Stimulated activated CD4-positive, alpha-beta T cell treated with anti-CD3 and anti-CD28 coated beads, Interleukin-1b, Interleukin-23, amount 100 ng/mL, for 24 hours (primary cell): ENCODE measurements around the gene DSC3.

ENCODE experiments used
- DNase-seq, 4 experiments: peaks; one replicate each; pipeline ENCODE4 v3.0.0-alpha.2; 2020; ENCODE audit warnings: low read depth in 4 of 4, low spot score in 1 of 4

Gene DSC3

DNA sequence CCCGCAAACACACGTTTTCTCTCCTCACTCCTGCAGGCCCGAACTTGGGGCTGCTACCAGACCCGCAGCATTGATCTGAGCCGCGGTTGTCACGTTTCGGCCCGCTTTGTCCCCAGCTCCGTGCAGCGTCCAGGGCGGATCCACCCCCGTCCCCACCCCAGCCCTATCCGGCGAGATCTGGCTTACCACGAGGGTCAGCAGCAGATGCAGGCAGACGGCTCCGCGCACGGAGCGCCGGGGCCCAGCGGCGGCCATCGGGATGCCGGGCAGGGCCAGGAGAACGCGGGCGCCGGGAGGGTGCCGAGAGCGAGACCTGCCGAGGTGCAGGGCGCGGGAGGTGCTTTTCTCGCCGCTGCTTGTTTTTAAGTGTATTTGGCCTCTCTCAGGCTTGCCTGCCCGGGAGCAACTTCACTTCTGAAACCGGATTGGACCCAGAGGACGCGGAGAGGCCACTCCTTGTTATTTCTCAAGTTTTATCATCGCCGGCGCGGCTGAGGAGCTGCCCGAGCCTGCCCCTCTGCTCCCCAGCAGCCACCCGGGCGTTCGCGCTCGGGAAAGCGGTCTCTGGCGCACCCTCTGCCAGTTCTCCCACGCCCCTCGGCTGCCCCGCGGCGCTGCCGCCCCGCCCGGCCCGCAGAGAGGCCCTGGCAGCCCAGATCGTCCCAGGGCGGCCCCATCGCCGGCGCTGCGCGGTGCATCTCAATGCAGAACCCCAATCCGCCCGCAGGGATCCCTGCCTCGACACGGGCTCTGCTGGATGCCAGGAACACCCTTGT, at the start of gene DSC3:
Gene DSC3 (minus strand): TSS at position 337 of the 776 bp plus-strand sequence. CDS start 82 bp downstream, at position 255.
- DNase-seq: no peak

DNA sequence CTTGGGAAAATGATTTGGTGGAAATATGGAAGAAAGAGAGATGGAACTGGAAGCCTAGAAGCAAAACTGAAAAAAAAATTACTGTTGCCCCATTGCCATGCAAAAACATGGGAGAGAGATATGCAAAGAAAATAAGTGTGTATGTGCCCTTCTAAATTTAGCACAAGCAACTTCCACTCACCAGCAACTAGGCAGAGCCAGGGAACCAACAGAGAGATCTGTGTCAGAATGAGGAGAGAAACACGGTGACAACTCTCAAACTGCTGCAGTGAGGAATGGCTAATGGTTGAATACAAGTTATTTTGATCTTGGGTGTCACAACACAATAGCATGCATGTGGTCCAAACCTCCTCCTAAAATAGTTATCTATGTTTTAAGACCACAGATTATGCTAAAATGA, 48.8 kb upstream of the DSC3 start:
- no peak for DNase-seq

DNA sequence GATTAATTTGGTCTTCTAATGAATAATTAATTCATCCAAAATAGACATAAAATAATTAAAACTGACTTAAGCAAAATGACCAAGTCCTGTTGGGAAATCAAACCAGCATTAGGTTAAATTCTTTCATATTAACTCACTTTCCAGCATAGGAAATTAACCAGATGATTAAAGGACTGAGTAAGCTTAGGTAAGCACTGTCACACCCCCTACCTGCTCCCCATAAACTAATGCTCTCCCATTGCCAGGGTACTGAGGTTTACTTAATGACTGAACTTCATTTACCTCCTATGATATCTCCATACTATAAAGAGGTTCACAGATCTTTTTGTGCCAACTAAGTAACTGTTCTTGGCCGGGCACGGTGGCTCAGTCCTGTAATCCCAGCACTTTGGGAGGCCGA, 46.0 kb upstream of the DSC3 start:
- no peak for DNase-seq

DNA sequence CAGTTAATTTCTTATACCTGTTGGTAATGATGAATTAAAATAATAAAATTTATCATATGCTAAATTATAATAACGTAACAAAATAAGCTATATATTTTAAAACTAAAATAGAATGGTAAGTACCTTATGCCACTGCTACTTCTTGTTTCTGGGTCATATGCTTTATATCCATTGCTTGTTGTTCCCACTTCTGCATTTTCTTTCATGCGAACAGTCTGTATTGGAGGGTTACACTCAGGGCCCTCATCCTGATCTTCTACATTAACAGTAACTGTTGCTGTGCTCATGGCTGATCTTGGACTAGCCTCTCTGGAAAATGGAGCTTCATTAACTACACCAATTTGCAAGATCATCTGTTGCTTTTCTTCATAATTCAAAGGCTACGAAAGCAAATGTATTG, 37.4 kb upstream of the DSC3 start:
- no peak for DNase-seq

DNA sequence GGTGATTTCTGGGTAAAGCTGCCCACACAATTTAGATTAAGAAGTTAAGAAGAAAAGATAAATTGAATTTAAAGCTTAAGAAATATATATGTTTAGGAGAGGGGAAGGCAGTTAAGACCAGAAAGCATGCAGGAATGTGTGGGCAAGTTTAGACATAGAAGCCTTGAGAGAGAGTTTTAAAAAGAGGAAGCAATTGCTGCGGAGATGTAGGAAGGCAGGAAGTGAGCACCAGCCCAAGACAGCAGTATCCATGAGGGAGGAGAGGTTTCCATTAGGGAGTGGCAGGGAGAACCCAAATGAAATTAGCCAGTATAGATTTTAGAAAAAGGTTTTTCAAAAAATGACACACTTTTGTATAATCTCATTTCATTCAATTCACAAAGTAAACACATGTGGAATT, 35.3 kb upstream of the DSC3 start:
- DNase-seq: no peak

DNA sequence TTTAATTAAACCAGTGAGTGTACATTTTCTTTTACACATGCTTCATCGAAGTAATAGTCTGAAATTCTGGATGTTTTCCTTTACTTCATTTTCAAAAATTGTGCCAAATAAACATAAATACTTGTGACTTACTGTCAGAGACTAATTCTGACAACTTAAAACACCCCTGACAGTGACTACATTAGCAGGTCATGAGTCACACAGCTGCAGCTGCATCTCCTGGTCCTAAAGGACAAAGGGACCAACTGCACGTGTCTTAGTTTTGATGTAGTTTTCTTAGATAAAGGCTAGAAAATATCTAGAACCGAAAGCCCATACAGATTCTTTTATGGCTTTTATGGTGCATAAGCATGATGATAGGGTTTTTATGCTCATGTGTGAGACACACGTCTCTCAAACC, 29.6 kb upstream of the DSC3 start:
- DNase-seq: no peak

DNA sequence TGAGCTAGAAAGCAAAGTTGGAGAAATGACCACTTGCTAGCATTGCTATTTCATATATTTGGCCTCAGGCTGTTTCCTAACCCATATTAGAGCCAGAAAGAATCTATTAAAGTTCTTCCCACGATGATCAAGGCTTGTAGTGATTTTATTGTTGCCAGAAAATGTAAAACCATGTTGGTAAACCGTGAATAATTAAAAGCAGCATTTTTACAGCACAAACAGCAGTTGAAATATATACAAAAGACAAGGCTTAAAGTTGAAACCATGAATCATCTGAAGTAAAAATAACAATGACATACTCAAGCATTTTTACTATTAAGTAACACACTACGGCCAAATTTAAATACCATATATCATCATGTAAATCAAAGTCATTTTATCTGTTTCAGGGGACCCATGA, 27.7 kb upstream of the DSC3 start:
- DNase-seq: no peak

DNA sequence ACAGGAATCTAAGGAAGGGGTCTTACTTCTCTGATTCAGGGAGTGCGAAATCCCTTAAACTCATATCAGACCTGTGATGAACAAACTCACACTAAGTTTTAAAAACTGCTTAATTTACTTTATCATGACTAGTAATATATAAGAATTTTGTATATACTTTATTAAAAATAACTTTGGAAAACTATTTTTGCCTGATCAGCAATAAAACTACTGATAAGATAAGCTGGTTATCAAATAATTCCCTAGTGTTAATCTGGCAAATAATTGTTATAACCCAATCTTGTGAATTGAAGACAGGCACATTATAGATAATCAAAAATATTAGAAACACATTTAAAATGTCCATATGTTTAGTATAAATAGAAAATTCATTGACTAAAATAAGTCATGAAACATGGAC, 23.7 kb upstream of the DSC3 start:
- no peak for DNase-seq

DNA sequence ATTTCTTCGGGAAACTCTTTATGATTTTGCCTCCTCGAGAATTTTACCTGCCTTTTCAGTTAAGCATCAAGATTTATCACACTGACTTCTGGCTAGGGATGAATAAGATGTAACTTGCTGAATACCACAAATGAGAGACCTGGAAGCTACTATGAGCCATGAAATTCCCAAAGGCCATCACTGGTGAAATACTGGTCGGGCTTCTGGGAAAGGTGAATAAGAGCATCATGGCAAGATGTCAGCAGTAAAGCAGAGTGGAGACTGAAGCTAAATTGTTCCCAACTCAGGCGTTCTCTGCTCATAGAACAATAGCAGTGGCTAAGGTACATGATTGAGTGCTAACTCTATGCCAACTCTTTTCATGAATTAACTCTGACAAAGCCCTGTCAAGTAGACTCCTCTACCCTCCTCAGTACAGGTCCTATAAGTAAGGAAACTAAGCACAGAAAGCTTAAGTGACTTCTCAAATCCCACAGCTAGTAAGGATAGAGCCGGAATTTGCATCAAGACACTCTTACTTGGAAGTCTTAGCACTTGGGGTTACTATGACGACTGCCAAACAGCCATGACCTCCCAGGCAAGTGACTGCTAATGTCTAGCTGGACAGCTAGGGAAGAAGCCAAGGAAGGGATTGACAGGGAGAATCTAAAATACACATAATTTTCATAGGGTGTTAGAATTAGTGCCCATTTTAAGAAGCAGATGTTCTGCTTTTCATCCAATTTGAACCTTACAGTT, 22.7 kb upstream of the DSC3 start:
- no peak for DNase-seq

DNA sequence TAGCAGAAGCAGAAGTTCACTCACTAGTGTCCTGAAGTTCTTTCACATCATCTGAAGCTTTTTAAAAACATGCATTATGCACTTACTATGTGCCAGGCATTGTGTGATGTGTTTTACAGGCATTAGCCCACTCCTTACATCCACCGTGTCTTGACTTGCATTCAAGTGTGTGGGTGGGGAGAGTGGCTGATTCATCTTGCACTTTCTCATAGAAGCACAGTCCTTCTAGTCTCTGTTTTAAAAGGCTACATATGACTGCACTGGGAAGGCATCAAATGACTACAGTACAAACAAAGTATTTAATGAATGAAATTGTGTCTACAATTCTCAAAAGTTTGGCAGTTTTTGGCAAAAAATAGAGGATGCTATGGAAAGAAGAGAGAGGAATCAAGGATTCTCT, 21.6 kb upstream of the DSC3 start:
- DNase-seq: no peak

DNA sequence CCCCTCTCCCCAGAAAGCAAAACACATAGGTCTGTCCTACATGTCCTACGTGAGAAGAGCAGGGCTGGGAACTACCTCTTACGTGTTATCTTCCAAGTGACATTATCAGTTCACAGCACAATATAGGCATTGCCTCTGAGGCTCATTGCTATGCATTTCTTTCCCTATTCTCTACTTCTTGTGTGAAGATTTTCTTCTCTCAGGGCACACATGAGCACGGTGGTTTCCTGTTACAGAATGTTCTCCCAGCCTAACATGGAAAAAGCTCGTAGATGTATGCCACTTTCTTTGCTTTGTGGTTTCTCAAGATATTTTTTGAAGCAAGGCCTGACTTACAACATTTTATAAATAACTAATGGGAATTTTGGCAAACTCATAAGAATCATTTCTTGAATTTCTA, 19.4 kb upstream of the DSC3 start:
- no peak for DNase-seq

DNA sequence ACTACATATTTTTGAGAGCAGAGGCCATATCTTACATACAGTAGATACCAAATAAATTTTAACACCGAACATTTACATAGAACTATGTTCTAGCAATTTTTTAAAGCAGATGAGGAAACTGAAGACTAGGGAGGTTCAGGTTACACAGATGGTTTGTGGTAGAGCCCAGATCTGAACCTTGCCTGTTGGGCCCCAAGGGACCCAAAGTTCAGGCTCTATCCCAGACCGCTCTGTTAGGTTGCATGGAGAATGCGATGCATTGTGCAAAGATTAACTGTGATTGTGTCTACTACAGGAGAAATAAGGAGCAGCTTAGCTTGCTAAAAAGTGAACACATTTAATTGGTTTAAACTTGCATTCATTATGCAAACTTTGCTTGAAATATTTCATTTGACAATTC, 16.4 kb upstream of the DSC3 start:
- DNase-seq: no peak

DNA sequence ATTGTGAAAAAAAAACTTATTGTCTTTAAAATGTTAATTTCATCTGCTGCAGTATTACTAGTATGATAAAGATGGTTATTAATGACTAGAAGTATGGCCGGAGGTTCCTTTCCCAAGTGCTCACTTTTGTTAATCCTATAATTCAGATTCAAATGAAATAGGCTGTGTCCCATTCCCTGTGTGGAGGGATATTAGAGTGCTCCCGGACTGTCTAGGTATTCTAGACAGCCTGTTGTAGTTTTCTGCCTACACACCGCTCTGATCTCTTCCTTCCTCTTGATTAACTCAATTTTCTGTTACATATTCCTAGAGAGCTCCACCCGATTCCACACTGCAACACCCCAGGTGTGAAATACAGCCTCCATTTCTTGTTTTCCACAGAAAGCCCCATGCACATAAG, 15.4 kb upstream of the DSC3 start:
- DNase-seq: no peak

DNA sequence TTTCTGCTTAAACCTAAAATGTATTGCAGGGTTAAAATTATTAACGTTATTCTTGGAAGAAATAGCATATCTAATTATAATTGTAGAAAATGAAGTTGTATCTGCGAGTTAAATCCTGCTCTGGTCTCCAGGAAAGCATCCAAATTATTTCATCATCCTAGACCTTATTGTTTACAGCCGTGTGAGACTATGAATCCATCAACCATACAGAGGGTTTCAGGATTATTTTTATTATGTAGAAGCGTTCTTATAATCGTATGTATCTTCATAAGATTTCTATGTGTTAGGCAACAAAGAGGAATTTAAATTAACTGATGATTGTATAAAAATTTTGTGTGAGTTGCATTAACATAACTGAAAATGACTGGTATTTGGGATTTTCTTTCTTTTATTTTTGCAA, 14.5 kb upstream of the DSC3 start:
- DNase-seq: no peak

DNA sequence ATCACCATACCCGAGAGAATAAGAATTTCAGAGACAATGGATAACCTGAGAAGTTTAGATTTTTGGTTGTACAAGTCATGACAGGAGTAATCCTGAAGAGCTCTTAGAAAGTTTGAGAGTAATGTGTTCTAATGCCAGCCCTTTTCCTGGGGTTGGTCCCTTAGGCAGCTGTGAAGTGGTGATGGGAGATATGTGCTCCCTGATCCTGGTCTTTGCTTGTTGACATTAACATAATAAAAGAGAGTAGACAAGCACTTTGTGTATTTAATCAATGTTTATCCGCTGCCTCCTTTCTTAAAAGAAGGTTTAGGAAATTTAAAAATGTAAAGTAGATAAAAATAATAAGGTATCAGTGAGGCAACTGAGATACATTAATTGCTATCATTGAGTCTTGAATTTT, 13.8 kb upstream of the DSC3 start:
- DNase-seq: no peak

DNA sequence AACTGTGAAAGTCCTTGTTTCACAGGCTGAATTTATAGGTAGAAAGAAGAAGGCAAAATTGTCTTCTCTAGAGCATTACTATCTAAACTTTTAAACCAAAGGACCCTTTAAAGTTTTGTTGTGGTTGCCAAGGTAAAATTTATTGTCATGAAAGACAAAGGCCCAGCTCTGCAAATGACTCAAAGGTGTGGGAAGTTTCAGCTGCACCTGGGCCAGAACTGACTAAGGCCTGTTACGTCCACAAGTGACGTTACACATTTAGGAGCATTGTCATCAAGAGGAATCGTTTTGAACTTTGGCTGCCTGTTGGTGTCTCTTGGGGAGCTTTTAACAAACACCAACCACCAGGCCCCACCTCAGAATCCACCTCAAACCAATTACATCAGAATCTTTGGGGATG, 8.1 kb upstream of the DSC3 start:
- DNase-seq: no peak

DNA sequence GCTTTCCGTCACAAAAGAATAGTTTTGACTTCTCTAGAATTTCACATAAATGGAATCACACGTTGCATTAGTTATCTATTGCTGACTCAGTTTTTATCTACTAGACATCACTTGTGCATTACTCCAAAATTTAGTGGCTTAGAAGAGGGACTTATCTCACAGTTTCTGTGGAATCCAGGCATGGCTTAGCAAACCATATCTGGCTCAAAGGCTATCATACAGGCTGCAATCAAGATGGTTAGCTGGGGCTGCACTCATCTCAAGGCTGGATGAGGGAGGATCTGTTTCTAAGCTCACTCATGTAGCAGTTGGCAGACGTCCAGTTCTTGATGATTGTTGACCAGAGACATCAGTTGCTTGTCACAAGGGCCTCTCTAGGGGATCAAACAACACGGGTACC, 6.6 kb upstream of the DSC3 start:
- DNase-seq: no peak

DNA sequence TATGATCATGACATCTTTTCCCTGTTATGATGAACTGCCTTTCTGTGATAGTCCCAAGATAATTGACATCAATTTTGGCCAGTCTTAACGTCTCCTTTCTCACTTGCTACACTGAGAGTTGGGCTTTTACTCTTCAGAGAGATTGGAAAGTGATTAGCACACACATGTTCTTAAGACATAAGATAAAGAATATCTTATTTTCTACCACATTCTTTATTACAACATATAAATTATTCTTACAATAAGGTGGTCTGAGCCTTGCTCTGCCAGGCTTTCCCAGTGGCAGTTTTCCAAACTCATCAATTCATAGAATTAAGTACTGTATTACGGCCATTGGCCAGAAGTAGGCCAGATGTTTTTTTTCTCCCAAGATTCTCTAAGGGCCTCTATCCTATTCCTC, 5.7 kb upstream of the DSC3 start:
- DNase-seq: no peak

DNA sequence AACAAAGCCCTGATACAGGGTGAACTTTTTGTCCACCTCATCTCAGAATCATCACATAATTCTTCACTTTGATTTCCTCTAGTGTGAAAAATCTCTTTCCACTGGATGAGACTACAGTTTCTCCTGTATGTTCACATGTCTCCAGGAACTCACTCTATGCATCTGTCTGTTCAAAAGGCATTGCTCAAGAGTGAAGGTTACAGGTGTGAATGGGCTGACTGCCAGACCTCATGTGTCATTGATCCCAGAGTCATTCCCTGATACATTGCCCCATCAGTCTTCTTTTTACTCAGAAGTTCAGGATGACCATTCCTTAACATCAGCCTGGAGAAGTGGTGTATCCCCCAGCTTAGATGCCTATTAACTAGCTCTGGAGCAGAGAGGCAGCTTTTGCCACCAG, 4.4 kb upstream of the DSC3 start:
- DNase-seq: no peak

DNA sequence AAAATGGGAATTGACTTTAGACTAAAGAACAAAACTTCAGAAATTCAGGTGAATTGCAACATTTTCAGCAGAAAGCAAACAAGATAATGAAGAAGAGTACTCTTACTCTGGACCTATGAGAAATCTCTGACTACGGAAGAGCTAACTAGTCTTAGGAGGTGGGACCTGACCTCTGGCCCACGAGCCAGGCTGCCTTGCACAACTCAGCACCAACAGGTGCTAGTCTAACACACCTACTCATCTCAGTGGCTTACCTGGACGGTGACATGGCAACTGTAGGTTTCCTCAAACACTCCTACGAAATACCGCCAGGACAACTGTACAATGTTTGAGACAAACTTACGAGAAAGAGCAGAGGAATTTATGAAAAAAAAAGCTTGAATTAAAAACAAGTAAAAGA, 3.1 kb upstream of the DSC3 start:
- DNase-seq: no peak

DNA sequence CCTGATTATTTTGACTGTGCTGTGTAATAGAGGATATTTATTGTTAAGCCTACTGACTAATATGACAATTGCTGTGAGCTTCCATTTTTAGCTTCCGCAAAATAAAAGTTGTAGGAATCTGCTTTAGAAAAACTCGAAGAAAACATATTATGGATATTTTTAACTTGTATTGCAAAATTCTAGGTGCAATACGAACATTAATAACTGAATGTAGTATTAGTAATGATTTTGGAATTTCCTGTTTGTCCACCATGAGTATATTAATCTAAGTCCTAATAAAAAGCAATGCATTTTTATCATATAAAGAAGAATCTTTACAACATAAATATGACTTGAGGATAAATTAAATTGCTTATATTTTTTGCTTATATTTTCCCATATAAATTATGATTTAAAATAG, 2.4 kb upstream of the DSC3 start:
- DNase-seq: no peak

DNA sequence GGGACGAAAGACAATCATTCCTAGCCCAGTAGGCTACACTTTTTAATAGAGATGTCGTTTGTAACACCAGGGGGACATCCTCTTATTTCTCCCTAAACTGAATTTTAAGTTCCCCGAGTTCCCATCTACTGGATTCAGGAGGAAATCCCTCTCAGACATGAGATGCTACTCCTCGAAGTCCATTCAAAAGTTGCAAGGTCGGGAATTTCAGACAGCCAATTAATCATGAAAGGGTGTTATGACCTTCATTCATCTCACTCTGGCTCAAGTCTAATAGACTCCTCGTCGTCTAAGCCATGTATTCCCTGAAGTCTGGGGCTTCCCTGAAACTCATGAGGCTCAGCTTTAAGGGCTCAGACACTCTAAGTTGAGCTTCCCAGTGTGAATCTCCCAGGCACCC, 1.2 kb upstream of the DSC3 start:
- DNase-seq: no peak

DNA sequence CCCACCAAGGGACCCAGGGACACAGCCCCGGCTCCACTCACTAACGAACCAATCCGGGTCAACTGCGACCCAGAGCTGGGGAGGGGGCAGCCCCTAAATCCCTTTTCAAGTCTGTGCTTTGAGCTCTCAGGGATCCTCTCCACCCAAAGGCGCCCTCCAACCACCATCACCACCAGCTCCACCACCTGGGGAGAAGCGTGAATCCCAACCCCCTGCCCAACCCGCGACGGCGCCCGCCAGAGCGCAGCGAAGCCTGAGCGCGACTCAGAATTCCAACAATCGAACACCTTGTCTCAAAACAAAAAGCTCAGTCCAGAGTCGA, 497 bp downstream of the DSC3 start:
- no peak for DNase-seq
